ENCODE data around the gene MAPK13. TPM values are rescaled to one million over a fixed set of nuclear protein-coding genes. Genes with fewer than 3 reads are reported as not detected.

Gene MAPK13
- total RNA-seq, 1 experiment from 2014 or later: 47.3 TPM

DNA sequence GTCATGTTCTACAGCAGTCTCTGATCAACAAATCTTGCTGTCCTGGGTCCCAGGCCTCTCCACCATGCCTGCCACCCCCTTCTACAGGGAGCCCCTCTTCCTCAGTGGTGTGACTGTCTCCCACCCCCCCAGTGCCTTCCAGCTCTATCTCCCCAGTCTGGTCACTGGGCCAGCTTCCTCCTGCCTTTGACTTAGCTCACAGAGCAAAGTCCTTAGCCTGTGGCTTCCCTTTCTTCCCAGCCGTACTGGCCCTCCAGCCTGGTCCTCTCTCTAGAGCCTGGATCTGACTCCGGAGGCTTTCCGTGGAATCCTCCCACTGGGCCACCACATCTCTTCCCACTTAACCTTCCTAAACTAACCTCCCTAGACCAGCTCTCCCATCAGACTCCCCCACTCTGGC, 17.0 kb downstream of the MAPK13 start:
- Histone ChIP-seq H2AFZ (ENCODE audit: low read depth, low read length, poor library complexity, severe bottlenecking) (no peak overlapping the region), H3K9ac (ENCODE audit: low read length) (no peak overlapping the region), H3K27ac (ENCODE audit: low read depth, low read length) (no peak overlapping the region), H4K20me1 (ENCODE audit: insufficient read depth) (no peaks in the 10 kb centered on the region), H3K27me3 (ENCODE audit: insufficient read depth, low read length) (no peaks in the 10 kb centered on the region), H3K79me2 (ENCODE audit: insufficient read depth, low read length) (no peaks in the 10 kb centered on the region), H3K4me1 (ENCODE audit: control insufficient read depth in 1 of 2, insufficient read depth in 2 of 2, low read length in 2 of 2) (no peaks in the 10 kb centered on the region), H3K4me3 (replicated peaks in 1 of 2; ENCODE audit: low read depth in 1 of 2, low read length in 2 of 2) (no peak overlapping the region), H3K9me2 (ENCODE audit: insufficient read depth) (no peaks in the 10 kb centered on the region), H3K36me3 (ENCODE audit: control insufficient read depth in 1 of 2, insufficient read depth in 2 of 2, low read length in 2 of 2) (no peaks in the 10 kb centered on the region), H3K9me3 (ENCODE audit: control insufficient read depth in 1 of 2, insufficient read depth in 1 of 2, low read depth in 1 of 2, low read length in 2 of 2) (no peaks in the 10 kb centered on the region), H3K4me2 (ENCODE audit: low read length) (no peak overlapping the region)
- ChIA-PET CTCF (no interaction called here), RAD21 (ENCODE audit: low non-redundant PET in 1 of 2, low total read pairs in 2 of 2, uncharacterized antibody in 2 of 2, unreplicated experiment in 2 of 2) (no interaction called here), POLR2A (no interaction called here)
- TF ChIP-seq, protein P1, sequence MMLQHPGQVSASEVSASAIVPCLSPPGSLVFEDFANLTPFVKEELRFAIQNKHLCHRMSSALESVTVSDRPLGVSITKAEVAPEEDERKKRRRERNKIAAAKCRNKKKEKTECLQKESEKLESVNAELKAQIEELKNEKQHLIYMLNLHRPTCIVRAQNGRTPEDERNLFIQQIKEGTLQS (IDR thresholded peaks at IDR 0.05): no peak
- TF ChIP-seq SIN3A (IDR thresholded peaks at IDR 0.05; ENCODE audit: low read depth): no peak
- TF ChIP-seq POLR2A (IDR thresholded peaks at IDR 0.05; ENCODE audit: borderline replicate concordance, extremely low read depth, insufficient read depth, insufficient read length): no peak
- no peak for TF ChIP-seq REST (IDR thresholded peaks at IDR 0.05; ENCODE audit: low read depth)
- no peak for TF ChIP-seq ZNF274 (IDR thresholded peaks at IDR 0.05; ENCODE audit: low read depth, low read length)
- TF ChIP-seq FOSL1 (IDR thresholded peaks at IDR 0.05; ENCODE audit: low read depth): no peak
- TF ChIP-seq YY1 (IDR thresholded peaks at IDR 0.05; ENCODE audit: extremely low read depth, insufficient replicate concordance, low read depth, low read length): no peak
- TF ChIP-seq SRF (IDR thresholded peaks at IDR 0.05; ENCODE audit: low read depth): no peak
- TF ChIP-seq ZBTB33 (IDR thresholded peaks at IDR 0.05; ENCODE audit: extremely low read depth, insufficient replicate concordance, low read length): no peak
- no peak for TF ChIP-seq CTCF (IDR thresholded peaks at IDR 0.05 in 2 of 3, conservative IDR thresholded peaks at IDR 0.05 in 1 of 3; ENCODE audit: borderline replicate concordance in 1 of 3, insufficient read depth in 1 of 3, low read depth in 2 of 3, low read length in 2 of 3)
- TF ChIP-seq CEBPB (IDR thresholded peaks at IDR 0.05; ENCODE audit: low read depth): no peak
- TF ChIP-seq RAD21 (IDR thresholded peaks at IDR 0.05; ENCODE audit: low read depth): no peak
- no peak for TF ChIP-seq EZH2 (IDR thresholded peaks at IDR 0.05)
- TF ChIP-seq EGR1 (IDR thresholded peaks at IDR 0.05; ENCODE audit: low read depth): no peak
- TF ChIP-seq ELF1 (IDR thresholded peaks at IDR 0.05; ENCODE audit: borderline replicate concordance, low read depth): no peak
- no peak for TF ChIP-seq SP1 (IDR thresholded peaks at IDR 0.05; ENCODE audit: low read depth)
- no peak for TF ChIP-seq JUND (IDR thresholded peaks at IDR 0.05)
- no peak for TF ChIP-seq CBX3 (IDR thresholded peaks at IDR 0.05; ENCODE audit: low read depth)
- TF ChIP-seq, protein P2, sequence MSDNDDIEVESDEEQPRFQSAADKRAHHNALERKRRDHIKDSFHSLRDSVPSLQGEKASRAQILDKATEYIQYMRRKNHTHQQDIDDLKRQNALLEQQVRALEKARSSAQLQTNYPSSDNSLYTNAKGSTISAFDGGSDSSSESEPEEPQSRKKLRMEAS (IDR thresholded peaks at IDR 0.05): no peak
- ATAC-seq (no peak), DNase-seq (ENCODE audit: low read depth, low spot score) (no peak)
- intact Hi-C loops (cut with micrococcal nuclease): no loop called here
- no TSS peak for BruUV-seq (replicated peaks)

Data from HCT116 (cell line).